Breast epithelium (tissue), 4 donors: ENCODE measurements around the gene FSHB. TPM values are rescaled to one million over a fixed set of nuclear protein-coding genes. Genes with fewer than 3 reads are reported as not detected.
"Not testable (repeated sequence)": the region's sequence is repeated elsewhere in the genome, so short reads cannot be mapped to it uniquely, and the experiment has no call there.

Experiments
- DNase-seq, 2 donors: peaks; one replicate each; pipeline ENCODE4 v3.0.0-alpha.2; 2019; ENCODE audit warnings: low spot score in 2 of 2
- H3K27ac ChIP-seq, 2 donors: fragments of 200-600 bp; sonication (generic) in 1 of 2; one replicate each; pipeline ENCODE4 v1.5.1; 2016 to 2019; ENCODE audit warnings: mild to moderate bottlenecking in 1 of 2
- H3K27me3 ChIP-seq, 2 donors: fragments of 200-600 bp; sonication (generic) in 1 of 2; one replicate each; pipeline versions ENCODE4 v1.5.1 to v1.6.0; 2017 to 2019; ENCODE audit warnings: control low read depth in 1 of 2, mild to moderate bottlenecking in 1 of 2
- H3K36me3 ChIP-seq: fragments of 200-600 bp; one replicate; pipeline ENCODE4 v1.5.1; 2019
- H3K4me1 ChIP-seq, 2 donors: fragments of 200-600 bp; sonication (generic); one replicate each; pipeline ENCODE4 v1.5.1; 2016 to 2019; ENCODE audit warnings: control low read depth in 1 of 2
- H3K4me3 ChIP-seq, 3 donors: fragments of 200-600 bp; sonication (generic); 1 replicate in 2 of 3; 2 replicates in 1 of 3; pipeline ENCODE4 v1.5.1; 2016 to 2019; ENCODE audit warnings: mild to moderate bottlenecking in 3 of 3, moderate library complexity in 2 of 3
- H3K9me3 ChIP-seq, 2 donors: fragments of 200-600 bp; sonication (generic) in 1 of 2; one replicate each; pipeline ENCODE4 v1.5.1; 2016 to 2019; ENCODE audit warnings: control low read depth in 1 of 2
- CTCF ChIP-seq, 3 donors: fragments of 450-650 bp; IDR thresholded peaks; one replicate each; pipeline ENCODE4 v1.5.1; 2016 to 2017; ENCODE audit warnings: antibody characterized with exemption in 3 of 3, mild to moderate bottlenecking in 3 of 3, moderate library complexity in 3 of 3
- POLR2A ChIP-seq: fragments of 450-650 bp; IDR thresholded peaks from one replicate; pipeline ENCODE4 v1.6.1; 2016; ENCODE audit warnings: antibody characterized with exemption, mild to moderate bottlenecking, moderate library complexity
- POLR2AphosphoS5 ChIP-seq, 3 donors: sonication (generic); formaldehyde crosslinking; IDR thresholded peaks; one replicate each; pipeline ENCODE4 v1.6.1; 2017; ENCODE audit warnings: antibody characterized with exemption in 3 of 3
- intact Hi-C: fragments of 100-400 bp; cut with DNase I; formaldehyde crosslinking; loops from one replicate; pipeline ENCODE4 v1.15.1; 2023; ENCODE audit warnings: low total_unique reads
- total RNA-seq, 3 donors: library from RNA; depleted of rRNA; stranded (reverse); fragments of >200 nt; gene quantifications; one replicate each; pipeline ENCODE4 v1.1.0, GENCODE V29; 2016

Gene FSHB
- total RNA-seq: not detected

- H3K36me3 ChIP-seq: no peaks in the 10 kb centered on the region
- no peaks in the 10 kb centered on the region for H3K4me1 ChIP-seq
- H3K9me3 ChIP-seq: no peaks in the 10 kb centered on the region
- TF ChIP-seq CTCF (IDR thresholded peaks at IDR 0.05) (no peak), POLR2A (no peak), POLR2AphosphoS5 (IDR thresholded peaks at IDR 0.05) (no peak)
- intact Hi-C loops: no loop called here
- DNase-seq: no peak
- H3K27me3 ChIP-seq: no peaks in the 10 kb centered on the region
- no peak within 1 kb of the TSS for H3K4me3 ChIP-seq
- H3K27ac ChIP-seq: no peak within 1 kb of the TSS
These were observed at the start of gene FSHB for GRCh38 chr11:30230714-30231113. Gene FSHB (plus strand): TSS chr11:30231014. CDS start chr11:30231903, 889 bp downstream.

DNA sequence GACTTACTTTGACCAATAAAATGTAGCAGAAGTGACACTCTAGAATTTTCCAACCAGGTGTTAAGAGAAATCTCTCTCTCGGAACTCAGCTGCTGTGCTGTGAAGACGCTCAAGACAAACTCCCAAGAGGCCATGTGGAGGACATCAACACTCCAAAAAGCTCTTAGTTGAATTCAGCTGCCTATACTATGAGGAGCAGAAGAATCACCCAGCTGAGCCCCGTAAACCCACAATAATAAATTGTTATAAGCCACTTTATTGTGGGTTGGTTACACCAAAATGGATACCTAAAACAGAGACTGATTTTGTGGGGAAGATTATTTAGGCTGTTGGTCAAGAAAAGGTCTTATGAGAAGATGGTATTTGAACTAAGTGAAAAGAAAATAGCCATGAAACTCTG lies 44.1 kb upstream of the FSHB start:
- peaks cover 3 to 14% of the 10 kb centered on the region in 2 donors for H3K9me3 ChIP-seq
- intact Hi-C loops: loop anchor here (10.0 kb wide), 1 partner anchor 1738 kb away; no protein-coding TSS in a partner anchor
- H3K36me3 ChIP-seq: no peaks in the 10 kb centered on the region
- DNase-seq: no peak
- no peak overlapping the region for H3K4me3 ChIP-seq
- H3K4me1 ChIP-seq: no peaks in the 10 kb centered on the region
- TF ChIP-seq POLR2AphosphoS5 (IDR thresholded peaks at IDR 0.05) (no peak), CTCF (IDR thresholded peaks at IDR 0.05) (no peak), POLR2A (no peak)
- no peak overlapping the region for H3K27ac ChIP-seq
- H3K27me3 ChIP-seq: no peaks in the 10 kb centered on the region

- Histone ChIP-seq H3K27me3 (no peaks in the 10 kb centered on the region), H3K4me3 (no peak overlapping the region), H3K27ac (no peak overlapping the region), H3K4me1 (no peaks in the 10 kb centered on the region), H3K36me3 (no peaks in the 10 kb centered on the region), H3K9me3 (no peaks in the 10 kb centered on the region)
- TF ChIP-seq CTCF (IDR thresholded peaks at IDR 0.05) (no peak), POLR2AphosphoS5 (IDR thresholded peaks at IDR 0.05) (no peak), POLR2A (no peak)
- DNase-seq: no peak
- intact Hi-C loops: no loop called here
These were observed 38.2 kb upstream of the FSHB start for GRCh38 chr11:30192620-30193019.

- Histone ChIP-seq H3K4me1 (no peaks in the 10 kb centered on the region), H3K4me3 (no peak overlapping the region), H3K27me3 (no peaks in the 10 kb centered on the region), H3K9me3 (no peaks in the 10 kb centered on the region), H3K27ac (no peak overlapping the region), H3K36me3 (no peaks in the 10 kb centered on the region)
- intact Hi-C loops: no loop called here
- TF ChIP-seq POLR2AphosphoS5 (IDR thresholded peaks at IDR 0.05): no peak
- peak; percentile 6 to 53 (median 42) for TF ChIP-seq CTCF (IDR thresholded peaks at IDR 0.05)
- no peak for TF ChIP-seq POLR2A
- peak in 1 of 2 donors; percentile 57 for DNase-seq
These were observed 34.2 kb upstream of the FSHB start for GRCh38 chr11:30196400-30197206.

DNA sequence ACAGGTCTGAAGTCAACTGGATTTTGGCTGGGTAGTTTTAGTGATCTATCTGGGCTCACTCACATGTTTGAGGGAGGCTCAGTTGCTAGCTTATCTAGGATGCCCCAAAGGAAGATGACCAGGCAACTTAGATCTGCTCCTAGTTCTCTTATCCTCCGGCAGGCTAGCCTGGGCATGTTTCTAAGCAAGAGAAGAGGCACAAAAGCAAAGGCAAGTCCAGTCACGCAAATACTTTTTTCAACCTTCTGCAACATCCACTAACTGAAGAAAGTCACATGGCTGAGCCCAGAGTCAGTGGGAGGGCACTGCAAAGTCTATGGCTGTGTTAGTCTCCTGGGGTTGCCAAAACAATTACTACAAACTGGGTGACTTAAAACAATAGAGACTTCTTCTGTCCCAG lies 32.9 kb upstream of the FSHB start:
- H3K36me3 ChIP-seq: no peaks in the 10 kb centered on the region
- no peaks in the 10 kb centered on the region for H3K27me3 ChIP-seq
- no peaks in the 10 kb centered on the region for H3K9me3 ChIP-seq
- no peak overlapping the region for H3K4me3 ChIP-seq
- no peak for TF ChIP-seq POLR2AphosphoS5 (IDR thresholded peaks at IDR 0.05)
- no peak for TF ChIP-seq POLR2A
- no peak for TF ChIP-seq CTCF (IDR thresholded peaks at IDR 0.05)
- H3K4me1 ChIP-seq: no peaks in the 10 kb centered on the region
- no peak overlapping the region for H3K27ac ChIP-seq
- intact Hi-C loops: no loop called here
- no peak for DNase-seq

DNA sequence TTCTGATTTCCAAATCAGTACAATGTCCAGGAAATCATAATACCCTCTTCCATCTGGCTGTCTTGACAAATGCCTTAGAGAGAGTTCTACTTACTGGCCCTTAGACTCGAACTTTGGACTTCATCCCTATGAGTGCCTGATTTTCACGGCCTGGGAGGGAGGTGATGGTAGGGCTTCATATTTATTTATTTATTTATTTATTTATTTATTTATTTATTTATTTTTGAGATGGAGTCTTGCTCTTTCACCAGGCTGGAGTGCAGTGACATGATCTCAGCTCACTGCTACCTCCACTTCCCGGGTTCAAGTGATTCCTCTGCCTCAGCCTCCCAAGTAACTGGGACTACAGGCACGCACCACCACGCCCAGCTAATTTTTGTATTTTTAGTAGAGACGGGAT lies 27.8 kb upstream of the FSHB start:
- intact Hi-C loops, H3K27ac ChIP-seq, H3K9me3 ChIP-seq, H3K27me3 ChIP-seq, H3K4me1 ChIP-seq, H3K4me3 ChIP-seq, DNase-seq, H3K36me3 ChIP-seq: not testable (repeated sequence)
